ENCODE measurements around the gene ACIN1.
A peak's percentile ranks its signal among the peaks of the same experiment; 100 is the strongest.

The ACIN1 gene

GRCh38 chr14:23009939-23010726 lies 84.8 kb downstream of the ACIN1 start, which contains the start of gene C14orf93:
C14orf93 (minus strand) TSS chr14:23010143; CDS start chr14:22999023, 11,120 bp downstream.
- Histone ChIP-seq H3K36me3 (ENCODE audit: insufficient read depth, low read length) (no peaks in the 10 kb centered on the region), H3K4me3 (ENCODE audit: low read depth in 1 of 2, low read length in 2 of 2) (peak within 1 kb of the TSS; percentile 56 to 75), H3K4me1 (ENCODE audit: insufficient read depth, low read length) (peaks cover 30% of the 10 kb centered on the region), H3K27ac (ENCODE audit: low read depth, low read length) (peak within 1 kb of the TSS; percentile 65), H3K9me3 (ENCODE audit: low read length) (no peaks in the 10 kb centered on the region), H3K27me3 (ENCODE audit: control insufficient read depth in 1 of 2, insufficient read depth in 2 of 2, low read length in 2 of 2) (no peaks in the 10 kb centered on the region), H3K9ac (ENCODE audit: low read length) (peak within 1 kb of the TSS; percentile 57)

- H3K9me3 ChIP-seq (ENCODE audit: low read length), result no peaks in the 10 kb centered on the region
- H3K27ac ChIP-seq (ENCODE audit: low read depth, low read length), result peak overlapping the region; percentile 65
- peaks cover 30% of the 10 kb centered on the region for H3K4me1 ChIP-seq (ENCODE audit: insufficient read depth, low read length)
- peak overlapping the region; percentile 56 to 75 for H3K4me3 ChIP-seq (ENCODE audit: low read depth in 1 of 2, low read length in 2 of 2)
- H3K27me3 ChIP-seq (ENCODE audit: control insufficient read depth in 1 of 2, insufficient read depth in 2 of 2, low read length in 2 of 2), result no peaks in the 10 kb centered on the region
- no peaks in the 10 kb centered on the region for H3K36me3 ChIP-seq (ENCODE audit: insufficient read depth, low read length)
- peak overlapping the region; percentile 5 for H3K9ac ChIP-seq (ENCODE audit: low read length)
Observed at GRCh38 chr14:23009483-23009938, 85.4 kb downstream of the ACIN1 start.

GRCh38 chr14:23008831-23009230 lies 86.1 kb downstream of the ACIN1 start:
- peaks cover 30% of the 10 kb centered on the region for H3K4me1 ChIP-seq (ENCODE audit: insufficient read depth, low read length)
- H3K27me3 ChIP-seq (ENCODE audit: control insufficient read depth in 1 of 2, insufficient read depth in 2 of 2, low read length in 2 of 2), result no peaks in the 10 kb centered on the region
- no peaks in the 10 kb centered on the region for H3K36me3 ChIP-seq (ENCODE audit: insufficient read depth, low read length)
- H3K4me3 ChIP-seq (ENCODE audit: low read depth in 1 of 2, low read length in 2 of 2), result no peak overlapping the region
- no peaks in the 10 kb centered on the region for H3K9me3 ChIP-seq (ENCODE audit: low read length)
- no peak overlapping the region for H3K27ac ChIP-seq (ENCODE audit: low read depth, low read length)
- no peak overlapping the region for H3K9ac ChIP-seq (ENCODE audit: low read length)
